ENCODE data around the gene CERS6. TPM values are rescaled to one million over a fixed set of nuclear protein-coding genes. Genes with fewer than 3 reads are reported as not detected.
"Not testable (repeated sequence)": the region's sequence is repeated elsewhere in the genome, so short reads cannot be mapped to it uniquely, and the experiment has no call there.

The CERS6 gene
- total RNA-seq (97.9 and 99.1 TPM in 2 replicates), polyA plus RNA-seq (32.7 and 40.9 TPM in 2 replicates)

GRCh38 chr2:168455645-168456520 lies at the start of gene CERS6:
TSS of gene CERS6 (plus strand) at chr2:168456272. CDS start at chr2:168456449, 177 bp downstream.
- DNase-seq (ENCODE audit: low spot score): peak; percentile 97
- Histone ChIP-seq H2AFZ (peak within 1 kb of the TSS; percentile 92), H4K20me1 (ENCODE audit: insufficient read depth, poor library complexity, severe bottlenecking) (peaks cover 30% of the 10 kb centered on the region), H3K4me2 (peak within 1 kb of the TSS; percentile 90), H3K9me3 (ENCODE audit: low read depth) (no peaks in the 10 kb centered on the region), H3K79me2 (peaks cover 46% of the 10 kb centered on the region), H3K27me3 (no peaks in the 10 kb centered on the region), H3K9me2 (replicated peaks; ENCODE audit: insufficient read depth) (no peaks in the 10 kb centered on the region), H3K36me3 (replicated peaks; ENCODE audit: insufficient read depth, low read depth) (no peaks in the 10 kb centered on the region), H3K27ac (peak within 1 kb of the TSS; percentile 96), H3K4me3 (peak within 1 kb of the TSS; percentile 69), H3K4me1 (ENCODE audit: insufficient read depth) (peaks cover 16% of the 10 kb centered on the region)
- no peak for TF ChIP-seq EZH2phosphoT487 (IDR thresholded peaks at IDR 0.05; ENCODE audit: low read depth, severe bottlenecking, unreplicated experiment)
- no peak for TF ChIP-seq EZH2 (IDR thresholded peaks at IDR 0.05; ENCODE audit: borderline replicate concordance)
- WGBS (ENCODE audit: low lambda C conversion rate, missing lambda C conversion rate): 4% methylated on average over 54 of the region's 72 CpGs

- H3K27me3 ChIP-seq; H3K4me2 ChIP-seq; H3K27ac ChIP-seq; H4K20me1 ChIP-seq (ENCODE audit: insufficient read depth, poor library complexity, severe bottlenecking); H3K9me2 ChIP-seq (replicated peaks; ENCODE audit: insufficient read depth); H3K4me3 ChIP-seq; DNase-seq (ENCODE audit: low spot score); H2AFZ ChIP-seq; H3K79me2 ChIP-seq; H3K4me1 ChIP-seq (ENCODE audit: insufficient read depth); H3K9me3 ChIP-seq (ENCODE audit: low read depth); H3K36me3 ChIP-seq (replicated peaks; ENCODE audit: insufficient read depth, low read depth): not testable (repeated sequence)
- WGBS (ENCODE audit: low lambda C conversion rate, missing lambda C conversion rate): 85% methylated on average over 5 of the region's 5 CpGs
Measured at GRCh38 chr2:168412301-168412700, 43.8 kb upstream of the CERS6 start.

GRCh38 chr2:168413101-168413500 lies 43.0 kb upstream of the CERS6 start:
- not testable (repeated sequence) for H4K20me1 ChIP-seq (ENCODE audit: insufficient read depth, poor library complexity, severe bottlenecking); H3K27ac ChIP-seq; H3K9me2 ChIP-seq (replicated peaks; ENCODE audit: insufficient read depth); H3K79me2 ChIP-seq; H2AFZ ChIP-seq; H3K4me2 ChIP-seq; H3K9me3 ChIP-seq (ENCODE audit: low read depth); H3K27me3 ChIP-seq; H3K4me1 ChIP-seq (ENCODE audit: insufficient read depth); H3K4me3 ChIP-seq; H3K36me3 ChIP-seq (replicated peaks; ENCODE audit: insufficient read depth, low read depth); DNase-seq (ENCODE audit: low spot score)
- WGBS (ENCODE audit: low lambda C conversion rate, missing lambda C conversion rate): 92% methylated on average over 3 of the region's 3 CpGs

- Histone ChIP-seq H3K4me1 (ENCODE audit: insufficient read depth) (no peaks in the 10 kb centered on the region), H2AFZ (no peak overlapping the region), H4K20me1 (ENCODE audit: insufficient read depth, poor library complexity, severe bottlenecking) (no peaks in the 10 kb centered on the region), H3K36me3 (replicated peaks; ENCODE audit: insufficient read depth, low read depth) (no peaks in the 10 kb centered on the region), H3K79me2 (no peaks in the 10 kb centered on the region), H3K4me2 (no peak overlapping the region), H3K27ac (no peak overlapping the region), H3K4me3 (no peak overlapping the region), H3K27me3 (no peaks in the 10 kb centered on the region), H3K9me2 (replicated peaks; ENCODE audit: insufficient read depth) (no peaks in the 10 kb centered on the region), H3K9me3 (ENCODE audit: low read depth) (no peaks in the 10 kb centered on the region)
- no peak for TF ChIP-seq CTCF (IDR thresholded peaks at IDR 0.05; ENCODE audit: poor library complexity)
- no peak for TF ChIP-seq EZH2phosphoT487 (IDR thresholded peaks at IDR 0.05; ENCODE audit: low read depth, severe bottlenecking, unreplicated experiment)
- TF ChIP-seq EZH2 (IDR thresholded peaks at IDR 0.05; ENCODE audit: borderline replicate concordance): no peak
- DNase-seq (ENCODE audit: low spot score): no peak
Measured at GRCh38 chr2:168416555-168416954, 39.5 kb upstream of the CERS6 start.

GRCh38 chr2:168422584-168422983 lies 33.5 kb upstream of the CERS6 start:
- TF ChIP-seq CTCF (IDR thresholded peaks at IDR 0.05; ENCODE audit: poor library complexity) (no peak), EZH2phosphoT487 (IDR thresholded peaks at IDR 0.05; ENCODE audit: low read depth, severe bottlenecking, unreplicated experiment) (no peak), EZH2 (IDR thresholded peaks at IDR 0.05; ENCODE audit: borderline replicate concordance) (no peak)

More at GRCh38 chr2:168422584-168422983, 33.5 kb upstream of the CERS6 start:
- H3K9me3 ChIP-seq (ENCODE audit: low read depth): no peaks in the 10 kb centered on the region
- no peak overlapping the region for H2AFZ ChIP-seq
- no peaks in the 10 kb centered on the region for H4K20me1 ChIP-seq (ENCODE audit: insufficient read depth, poor library complexity, severe bottlenecking)
- H3K4me1 ChIP-seq (ENCODE audit: insufficient read depth): no peaks in the 10 kb centered on the region
- no peak overlapping the region for H3K4me3 ChIP-seq
- no peaks in the 10 kb centered on the region for H3K36me3 ChIP-seq (replicated peaks; ENCODE audit: insufficient read depth, low read depth)
- no peak for DNase-seq (ENCODE audit: low spot score)
- H3K27ac ChIP-seq: no peak overlapping the region
- no peaks in the 10 kb centered on the region for H3K79me2 ChIP-seq
- H3K4me2 ChIP-seq: no peak overlapping the region
- H3K27me3 ChIP-seq: no peaks in the 10 kb centered on the region
- no peaks in the 10 kb centered on the region for H3K9me2 ChIP-seq (replicated peaks; ENCODE audit: insufficient read depth)
